HEK293T (cell line): ENCODE results near the gene PAQR6.

Experiments
- CTBP1 ChIP-seq: fragments of 450-650 bp; IDR thresholded peaks from 2 replicates; pipeline ENCODE4 v1.6.1; 2016; ENCODE audit warnings: borderline replicate concordance
- FOXA1 ChIP-seq: fragments of 450-650 bp; IDR thresholded peaks from 2 replicates; pipeline ENCODE4 v1.6.1; 2016; ENCODE audit warnings: mild to moderate bottlenecking
- FOXM1 ChIP-seq: fragments of 450-650 bp; IDR thresholded peaks from 2 replicates; pipeline ENCODE4 v1.6.1; 2017; ENCODE audit warnings: mild to moderate bottlenecking, borderline replicate concordance
- SP1 ChIP-seq: fragments of 450-650 bp; IDR thresholded peaks from 2 replicates; pipeline ENCODE4 v1.6.1; 2017
- SUZ12 ChIP-seq: fragments of 450-650 bp; IDR thresholded peaks from 2 replicates; pipeline ENCODE4 v1.6.1; 2016; ENCODE audit warnings: mild to moderate bottlenecking
- TARDBP ChIP-seq: fragments of 450-650 bp; IDR thresholded peaks from 2 replicates; pipeline ENCODE4 v1.6.1; 2016

DNA sequence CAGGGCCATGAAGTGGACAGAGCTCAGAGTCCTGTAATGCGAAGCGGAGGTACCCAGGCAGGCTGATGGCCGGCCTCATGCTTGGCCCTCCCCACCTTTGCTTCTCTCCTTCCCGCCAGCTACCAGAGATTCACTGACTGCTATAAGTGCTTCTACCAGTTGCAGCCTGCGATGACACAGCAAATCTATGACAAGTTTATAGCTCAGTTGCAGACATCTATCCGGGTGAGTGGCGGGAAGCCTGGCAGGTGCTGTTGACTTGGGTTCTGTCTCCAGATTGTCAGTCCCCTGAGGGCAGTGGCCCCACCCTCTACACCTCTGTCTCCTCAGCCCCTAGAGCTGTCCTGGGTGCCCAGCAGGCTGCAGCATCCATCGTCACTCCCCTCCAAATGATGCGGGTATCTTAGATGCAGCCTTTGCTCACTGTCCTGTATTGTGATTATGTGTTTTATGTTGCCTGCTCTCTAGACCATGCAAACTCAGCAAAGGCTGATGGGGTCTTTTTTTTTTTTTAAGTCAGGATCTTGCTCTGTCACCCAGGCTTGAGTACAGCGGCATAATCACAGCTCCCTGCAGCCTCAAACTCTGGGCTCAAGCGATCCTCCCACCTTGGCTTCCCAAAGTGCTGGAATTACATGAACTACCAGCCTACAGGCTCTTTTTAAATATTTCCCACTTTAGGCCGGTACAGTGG is 15.5 kb downstream of the PAQR6 start:
- TF ChIP-seq SUZ12 (no peak), FOXM1 (no peak), FOXA1 (no peak), TARDBP (no peak), SP1 (no peak), CTBP1 (no peak)
